HG03025 (cell line): ENCODE measurements around the gene ATAT1.
A peak's percentile ranks its signal among the peaks of the same experiment; 100 is the strongest.
"Not testable (repeated sequence)": the region's sequence is repeated elsewhere in the genome, so short reads cannot be mapped to it uniquely, and the experiment has no call there.

Experiments used
- ATAC-seq: cut with Tn5 transposase; IDR thresholded peaks from one replicate; pipeline ENCODE4 v1.9.1; 2021; ENCODE audit warnings: mild to moderate bottlenecking, moderate library complexity; ENCODE audit not compliant: unreplicated experiment, low FRiP score

Gene ATAT1

DNA sequence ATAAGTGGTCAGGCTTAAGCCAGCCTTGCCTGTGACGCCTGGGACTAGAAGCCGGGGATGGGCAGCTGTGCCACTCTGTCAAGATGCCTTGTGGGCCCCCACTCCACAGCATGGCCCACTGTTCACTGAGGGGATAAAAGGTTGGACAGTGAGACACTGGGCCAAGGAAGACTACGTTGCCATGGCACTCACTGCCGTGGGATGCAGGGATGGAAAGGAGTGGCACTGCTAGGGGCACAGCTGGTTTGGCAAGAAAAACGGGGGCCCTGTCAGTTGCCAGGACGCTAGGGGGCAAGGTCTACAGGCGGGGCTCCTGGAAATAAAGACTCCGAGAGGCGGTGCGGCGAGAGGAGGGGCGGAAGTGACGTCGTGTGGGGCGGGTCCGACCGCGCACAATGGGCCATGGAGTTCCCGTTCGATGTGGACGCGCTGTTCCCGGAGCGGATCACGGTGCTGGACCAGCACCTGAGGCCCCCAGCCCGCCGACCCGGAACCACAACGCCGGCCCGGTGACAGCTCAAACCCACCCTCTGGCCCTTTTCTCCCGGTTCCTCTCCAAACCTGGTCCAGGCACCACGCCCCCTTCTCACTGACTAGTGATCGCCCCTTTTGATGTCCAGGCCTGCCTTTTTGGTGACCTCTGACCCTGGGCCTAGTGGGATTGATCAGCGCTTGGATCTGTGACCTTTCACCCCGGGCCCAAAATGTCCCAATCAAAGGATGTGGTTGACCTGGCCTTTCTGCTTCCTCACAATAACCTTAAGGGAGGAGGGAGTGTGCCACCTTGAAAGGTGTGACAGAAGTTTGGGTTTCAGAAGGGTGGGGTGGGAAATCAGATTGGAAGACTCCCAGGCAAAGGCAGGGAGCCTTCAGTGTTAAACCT is at the start of gene ATAT1:
Gene ATAT1, plus strand, starts transcription at position 391 of the 883 bp plus-strand sequence.
- ATAC-seq = peak; percentile 78

DNA sequence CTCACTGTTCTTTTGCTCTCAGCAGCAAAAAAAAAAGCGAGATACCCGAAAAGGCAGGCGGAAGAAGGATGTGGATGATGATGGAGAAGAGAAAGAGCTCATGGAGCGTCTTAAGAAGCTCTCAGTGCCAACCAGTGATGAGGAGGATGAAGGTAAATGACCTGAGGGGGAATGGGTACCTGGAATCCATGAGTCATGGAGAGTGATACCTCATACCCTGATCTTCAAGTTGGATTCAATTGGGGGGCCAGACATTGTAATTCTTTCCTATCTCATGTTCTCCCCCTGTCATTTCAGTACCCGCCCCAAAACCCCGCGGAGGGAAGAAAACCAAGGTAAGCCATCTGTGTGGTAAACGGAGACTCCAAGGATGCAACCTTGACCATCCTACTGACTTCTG is 48.6 kb upstream of the ATAT1 start:
- ATAC-seq = no peak

DNA sequence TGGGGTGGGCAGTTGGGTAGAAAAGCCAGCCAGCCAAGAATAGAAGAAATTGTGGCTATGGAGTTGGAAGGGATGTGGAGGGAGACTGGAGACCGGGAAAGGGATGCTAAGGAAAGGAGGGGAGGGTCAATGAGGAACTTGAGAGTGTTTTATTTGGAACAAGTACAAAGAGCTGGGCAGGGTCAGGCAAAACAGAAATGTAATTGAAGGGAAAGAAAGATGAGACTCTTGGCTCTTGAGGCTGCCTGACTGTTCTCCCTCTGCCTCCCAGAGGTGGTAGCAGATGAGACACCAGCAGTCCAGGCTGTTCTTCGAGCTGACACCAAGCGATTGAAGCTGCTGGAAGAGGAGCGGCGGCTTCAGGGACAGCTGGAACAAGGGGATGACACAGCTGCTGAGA is 42.8 kb upstream of the ATAT1 start:
- no peak for ATAC-seq

DNA sequence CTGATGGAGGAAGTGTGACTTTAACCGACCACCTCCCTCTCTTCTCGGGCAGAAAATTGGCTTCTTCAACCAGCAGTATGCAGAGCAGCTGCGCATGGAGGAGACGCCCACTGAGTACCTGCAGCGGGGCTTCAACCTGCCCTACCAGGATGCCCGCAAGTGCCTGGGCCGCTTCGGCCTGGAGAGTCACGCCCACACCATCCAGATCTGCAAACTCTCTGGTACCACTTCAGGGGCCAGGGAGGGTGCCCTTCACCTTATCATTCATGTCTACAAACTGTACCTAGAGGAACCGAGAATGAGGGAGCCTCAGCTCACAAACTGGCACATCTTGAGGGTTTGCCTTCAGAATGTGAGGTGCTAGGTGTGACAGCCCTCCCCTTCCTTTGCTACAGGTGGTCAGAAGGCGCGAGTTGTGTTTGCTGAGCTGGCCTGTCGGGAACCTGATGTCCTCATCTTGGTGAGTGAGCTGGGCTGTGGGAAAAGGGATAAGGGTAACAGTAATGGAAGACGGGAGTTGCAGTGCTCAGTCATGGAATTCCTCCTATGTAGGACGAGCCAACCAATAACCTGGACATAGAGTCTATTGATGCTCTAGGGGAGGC is 36.8 kb upstream of the ATAT1 start:
- no peak for ATAC-seq

DNA sequence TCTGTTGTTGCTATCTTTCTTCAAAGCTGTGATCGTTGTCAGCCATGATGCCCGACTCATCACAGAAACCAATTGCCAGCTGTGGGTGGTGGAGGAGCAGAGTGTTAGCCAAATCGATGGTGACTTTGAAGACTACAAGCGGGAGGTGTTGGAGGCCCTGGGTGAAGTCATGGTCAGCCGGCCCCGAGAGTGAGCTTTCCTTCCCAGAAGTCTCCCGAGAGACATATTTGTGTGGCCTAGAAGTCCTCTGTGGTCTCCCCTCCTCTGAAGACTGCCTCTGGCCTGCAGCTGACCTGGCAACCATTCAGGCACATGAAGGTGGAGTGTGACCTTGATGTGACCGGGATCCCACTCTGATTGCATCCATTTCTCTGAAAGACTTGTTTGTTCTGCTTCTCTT is 36.2 kb upstream of the ATAT1 start:
- ATAC-seq = no peak

DNA sequence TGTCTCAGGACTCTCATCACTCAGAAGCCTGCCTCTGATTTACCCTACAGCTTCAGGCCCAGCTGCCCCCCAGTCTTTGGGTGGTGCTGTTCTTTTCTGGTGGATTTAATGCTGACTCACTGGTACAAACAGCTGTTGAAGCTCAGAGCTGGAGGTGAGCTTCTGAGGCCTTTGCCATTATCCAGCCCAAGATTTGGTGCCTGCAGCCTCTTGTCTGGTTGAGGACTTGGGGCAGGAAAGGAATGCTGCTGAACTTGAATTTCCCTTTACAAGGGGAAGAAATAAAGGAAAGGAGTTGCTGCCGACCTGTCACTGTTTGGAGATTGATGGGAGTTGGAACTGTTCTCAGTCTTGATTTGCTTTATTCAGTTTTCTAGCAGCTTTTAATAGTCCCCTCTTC is 35.7 kb upstream of the ATAT1 start:
- ATAC-seq = no peak

DNA sequence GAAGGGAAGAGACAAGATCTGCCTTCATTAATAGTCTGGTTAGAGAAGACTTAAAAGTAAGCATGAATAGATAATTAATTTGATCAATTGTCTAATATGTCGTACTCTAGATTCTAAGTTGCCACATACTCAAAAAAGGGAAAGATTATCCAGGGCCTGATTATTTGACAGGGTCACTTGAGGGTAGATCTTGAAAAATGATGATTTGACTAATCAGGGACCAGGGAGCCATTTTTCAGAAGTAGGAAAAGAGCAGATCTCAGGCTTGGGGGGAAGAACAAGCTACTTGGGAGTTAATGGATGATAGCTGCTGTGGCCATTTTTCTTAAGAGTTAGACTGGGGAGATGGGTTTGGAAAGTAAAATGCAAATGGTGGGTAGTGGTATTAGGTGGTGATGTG is 34.4 kb upstream of the ATAT1 start:
- ATAC-seq = no peak

DNA sequence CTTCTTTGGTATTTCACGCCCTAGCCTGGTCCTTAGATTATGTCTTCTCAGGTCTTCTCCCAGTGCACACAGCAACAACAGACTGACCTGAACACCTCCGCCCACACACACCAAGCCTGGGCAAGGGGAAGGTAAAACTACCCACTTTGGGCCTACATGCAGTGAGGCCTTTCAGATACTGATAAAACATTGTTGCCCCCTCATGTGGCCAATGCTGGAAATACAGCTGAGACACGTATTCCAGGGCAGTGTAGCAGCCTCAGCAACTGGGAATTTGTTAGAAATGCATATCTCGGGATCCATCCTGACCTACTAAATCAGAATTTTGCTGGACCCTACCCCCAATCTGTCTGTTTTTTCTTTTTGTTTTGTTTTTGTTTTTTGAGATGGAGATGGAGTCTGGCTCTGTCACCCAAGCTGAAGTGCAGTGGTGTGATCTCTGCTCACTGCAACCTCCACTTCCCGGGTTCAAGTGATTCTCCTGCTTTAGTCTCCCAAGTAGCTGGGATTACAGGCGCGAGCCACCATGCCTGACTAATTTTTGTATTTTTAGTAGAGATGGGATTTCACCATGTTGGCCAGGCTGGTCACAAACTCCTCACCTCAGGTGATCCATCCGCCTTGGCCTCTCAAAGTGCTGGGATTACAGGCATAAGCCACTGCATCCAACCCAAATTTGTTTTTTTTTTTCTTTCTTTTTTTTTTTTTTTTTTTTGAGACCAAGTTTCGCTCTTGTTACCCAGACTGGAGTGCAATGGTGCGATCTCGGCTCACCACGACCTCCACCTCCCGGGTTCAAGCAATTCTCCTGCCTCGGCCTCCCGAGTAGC is 29.1 kb upstream of the ATAT1 start:
- ATAC-seq = not testable (repeated sequence)

DNA sequence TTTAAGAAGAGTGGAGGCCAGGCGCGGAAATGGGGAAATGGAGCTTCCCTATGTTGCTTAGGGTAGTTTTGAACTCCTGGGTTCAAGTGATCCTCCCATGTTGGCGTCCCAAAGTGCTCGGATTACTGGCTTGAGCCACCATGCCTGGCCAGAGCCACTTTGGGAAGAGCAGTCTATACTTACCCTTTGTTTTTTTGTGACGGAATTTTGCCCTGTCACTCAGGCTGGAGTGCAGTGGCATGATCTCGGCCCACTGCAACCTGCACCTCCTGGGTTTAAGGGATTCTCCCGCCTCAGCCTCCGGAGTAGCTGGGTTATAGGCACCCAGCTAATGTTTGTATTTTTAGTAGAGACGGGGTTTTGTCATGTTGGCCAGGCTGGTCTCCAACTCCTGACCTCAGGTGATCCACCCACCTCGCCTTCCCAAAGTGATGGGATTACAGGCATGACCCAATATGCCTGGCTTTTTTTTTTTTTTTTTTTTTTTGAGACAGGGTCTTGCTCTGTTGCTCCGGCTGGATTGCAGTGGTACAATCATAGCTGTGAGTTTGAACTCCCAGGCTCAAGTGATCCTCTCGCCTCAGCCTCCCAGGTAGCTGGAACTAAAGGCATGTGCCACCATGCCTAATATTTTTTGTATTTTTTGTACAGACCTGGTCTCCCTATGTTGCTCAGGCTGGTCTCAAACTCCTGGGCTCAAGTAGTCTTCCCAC is 27.6 kb upstream of the ATAT1 start:
- ATAC-seq = no peak

DNA sequence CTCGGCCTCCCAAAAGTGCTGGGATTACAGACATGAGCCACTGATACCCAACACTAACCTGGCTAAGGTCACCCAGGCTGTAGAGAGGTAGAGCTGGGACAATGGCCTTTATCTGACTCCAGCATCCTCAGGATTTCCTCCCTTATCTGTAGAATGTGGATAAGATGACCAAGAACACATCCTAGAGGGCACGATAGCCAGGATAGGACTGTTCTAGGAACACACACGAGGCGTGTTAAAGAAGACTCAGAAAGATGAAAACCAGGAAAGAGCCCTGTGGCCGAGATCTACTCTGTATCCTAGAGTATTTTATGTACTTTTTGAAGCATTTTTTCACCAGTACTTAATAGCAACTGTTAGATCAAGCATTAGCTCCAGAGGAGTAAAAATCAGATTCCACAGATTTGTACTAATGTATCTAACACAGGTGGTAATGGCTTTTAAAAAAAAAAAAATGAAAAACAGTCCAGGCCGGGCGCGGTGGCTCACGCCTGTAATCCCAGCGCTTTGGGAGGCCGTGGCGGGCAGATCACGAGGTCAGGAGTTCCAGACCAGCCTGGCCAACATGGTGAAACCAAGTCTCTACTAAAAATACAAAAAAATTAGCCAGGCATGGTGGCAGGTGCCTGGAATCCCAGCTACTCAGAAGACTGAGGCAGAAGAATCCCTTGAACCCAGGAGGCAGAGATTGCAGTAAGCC is 26.9 kb upstream of the ATAT1 start:
- ATAC-seq = no peak

DNA sequence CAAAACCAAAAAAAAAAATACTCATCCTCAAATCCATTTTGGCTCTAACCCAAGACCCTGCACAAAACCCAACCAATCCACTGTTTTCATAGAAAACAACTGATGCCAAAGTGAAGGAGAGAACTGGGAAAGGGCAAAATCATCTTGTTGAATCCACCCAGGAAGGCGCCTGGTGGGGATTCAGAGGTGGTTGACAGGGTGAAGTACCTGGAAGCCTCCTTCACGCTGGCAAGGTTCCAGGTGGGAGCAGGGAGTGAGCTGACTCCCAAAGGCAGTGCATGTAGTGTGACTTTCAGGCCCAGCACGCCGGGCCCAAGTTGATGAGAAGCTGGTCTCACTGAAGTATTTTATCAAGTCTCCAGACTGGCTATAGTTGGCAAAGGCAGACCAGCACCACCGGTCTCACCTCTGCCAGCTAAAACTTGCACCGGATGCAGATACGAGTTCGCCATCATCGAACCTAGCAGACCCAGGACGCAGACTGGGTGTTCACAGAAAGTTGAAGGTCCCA is 26.2 kb upstream of the ATAT1 start:
- no peak for ATAC-seq

DNA sequence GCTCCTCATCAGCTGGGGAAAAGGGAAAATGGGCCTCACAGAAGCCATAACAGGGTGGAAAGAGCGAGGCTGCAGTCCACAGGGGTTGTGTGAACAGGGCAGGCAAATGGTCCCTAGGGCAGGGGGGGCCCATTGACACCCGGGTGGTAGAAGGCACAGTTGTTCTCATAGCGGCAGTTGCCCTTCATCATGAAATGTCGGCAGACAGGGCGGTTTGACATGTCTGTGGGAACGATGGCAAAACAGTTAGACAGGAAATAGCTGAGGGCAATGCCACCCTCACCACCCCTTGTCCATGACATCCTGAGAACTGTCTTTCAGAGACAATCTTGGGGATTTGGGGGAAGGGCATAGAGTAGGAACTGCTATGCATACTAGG is 25.2 kb upstream of the ATAT1 start:
- no peak for ATAC-seq

DNA sequence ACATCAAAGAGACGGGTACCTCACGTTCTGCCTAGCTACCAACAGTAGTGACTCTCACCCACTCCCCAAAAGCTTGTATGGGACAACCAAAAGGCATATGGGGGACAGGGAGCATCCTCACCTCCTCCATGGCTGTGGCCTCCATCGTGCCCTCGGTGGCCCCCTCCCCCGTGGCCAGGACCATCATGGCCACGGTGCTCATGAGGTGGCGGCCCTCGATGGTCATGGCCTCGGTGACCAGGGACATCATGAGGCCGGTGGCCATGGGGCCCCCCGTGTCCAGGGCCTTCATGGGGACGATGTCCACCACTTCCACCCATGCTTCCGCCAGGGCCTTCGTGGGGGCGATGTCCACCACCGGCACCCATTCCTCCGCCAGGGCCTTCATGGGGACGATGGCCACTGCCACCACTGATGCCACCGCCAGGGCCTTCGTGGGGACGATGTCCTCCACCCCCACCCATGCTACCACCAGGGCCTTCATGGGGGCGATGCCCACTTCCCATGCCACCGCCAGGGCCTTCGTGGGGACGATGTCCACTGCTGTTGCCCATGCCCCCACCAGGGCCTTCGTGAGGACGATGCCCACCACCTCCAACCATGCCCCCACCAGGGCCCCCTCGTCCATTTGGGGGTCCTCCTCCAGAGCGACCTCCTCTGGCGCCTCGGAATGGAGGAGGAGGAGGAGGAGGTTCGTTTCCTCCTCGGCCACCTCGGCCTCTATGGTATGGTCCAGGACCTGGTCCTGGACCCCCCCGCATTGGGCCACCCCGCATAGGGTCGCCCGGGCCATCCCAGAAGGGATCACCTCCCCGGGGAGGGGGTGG is 24.6 kb upstream of the ATAT1 start:
- ATAC-seq = no peak

DNA sequence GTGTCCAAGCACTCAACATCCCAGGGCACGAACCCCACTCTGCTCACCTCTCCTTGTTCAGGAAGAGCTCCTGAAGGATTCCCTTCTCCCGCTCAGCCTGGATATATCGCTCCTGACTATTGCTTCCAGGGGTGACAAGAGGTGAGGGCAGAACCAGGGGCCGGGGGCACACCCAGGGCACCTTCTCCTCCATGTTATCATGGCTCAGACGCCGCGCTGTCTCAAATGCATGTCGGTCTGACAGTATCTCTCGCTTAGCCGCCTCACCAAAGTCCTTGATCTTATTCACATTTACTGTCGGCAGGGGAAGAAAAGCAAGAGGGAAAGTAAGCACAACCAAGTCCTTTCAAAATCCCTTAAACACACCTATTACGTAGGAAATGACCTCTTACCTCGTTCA is 22.7 kb upstream of the ATAT1 start:
- ATAC-seq = no peak

DNA sequence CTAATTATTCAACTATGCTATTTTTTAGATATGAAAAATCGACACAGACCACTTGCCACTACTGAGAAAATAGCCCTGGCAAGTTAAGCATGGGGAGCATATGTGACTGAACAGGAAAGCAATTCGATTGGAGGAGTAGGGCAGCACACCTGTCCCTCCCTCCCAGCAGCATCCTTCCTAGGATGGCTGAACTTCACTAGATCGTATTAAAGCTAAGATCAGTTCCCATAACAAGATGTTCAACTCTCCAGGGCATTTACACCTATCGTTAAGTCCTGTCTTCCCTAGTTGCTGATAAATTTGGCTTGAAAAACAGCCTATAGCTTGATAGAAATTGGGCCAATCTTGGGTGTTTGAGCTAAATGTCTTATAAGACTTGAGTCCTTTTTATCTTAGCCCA is 16.6 kb upstream of the ATAT1 start:
- no peak for ATAC-seq

DNA sequence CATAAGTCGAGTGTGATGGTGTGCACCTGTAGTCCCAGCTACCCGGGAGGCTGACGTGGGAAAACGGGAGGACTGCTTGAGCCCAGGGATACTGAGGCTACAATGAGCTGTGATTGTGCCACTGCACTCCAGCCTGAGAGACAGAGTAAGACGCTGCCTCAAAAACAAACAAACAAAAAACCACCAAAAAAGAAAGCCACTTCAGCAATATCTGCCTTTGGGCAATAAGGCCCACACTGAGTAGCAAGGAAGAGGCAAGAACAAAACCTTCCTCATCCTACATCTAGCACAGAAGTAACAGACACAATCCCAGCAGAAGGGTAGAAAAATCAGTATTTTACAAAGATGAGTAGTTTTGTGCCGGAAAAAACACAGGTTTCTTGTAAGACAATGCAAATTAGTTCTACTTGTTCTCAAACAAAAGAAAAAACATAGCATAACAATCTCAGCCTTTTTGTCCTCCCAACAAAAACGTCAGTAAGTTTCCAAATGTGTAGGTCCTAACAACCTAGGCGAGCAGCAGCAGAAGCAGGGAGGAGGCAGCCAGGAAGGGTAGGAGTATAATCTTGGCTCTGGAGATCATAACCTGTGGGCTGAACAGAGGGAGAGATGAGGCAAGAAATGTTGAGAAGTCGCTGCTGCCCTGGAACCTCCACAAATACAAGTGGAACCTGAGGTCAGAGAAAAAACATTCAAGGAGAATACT is 15.4 kb upstream of the ATAT1 start:
- no peak for ATAC-seq

DNA sequence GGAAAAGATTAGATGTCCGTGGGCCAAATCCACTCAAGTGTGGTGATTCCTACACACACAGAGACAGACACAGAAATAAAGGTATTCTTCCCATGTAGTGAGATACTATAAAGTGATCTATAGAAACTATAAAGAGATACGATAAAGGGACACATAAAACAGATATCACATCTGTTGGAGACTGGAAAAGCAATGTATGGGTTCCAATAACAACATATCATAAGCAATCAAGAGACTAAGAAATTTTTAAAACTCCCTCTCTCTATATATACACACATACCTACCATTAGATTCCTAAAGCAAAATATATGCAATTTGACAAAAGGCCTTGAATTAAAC is 14.8 kb upstream of the ATAT1 start:
- no peak for ATAC-seq

DNA sequence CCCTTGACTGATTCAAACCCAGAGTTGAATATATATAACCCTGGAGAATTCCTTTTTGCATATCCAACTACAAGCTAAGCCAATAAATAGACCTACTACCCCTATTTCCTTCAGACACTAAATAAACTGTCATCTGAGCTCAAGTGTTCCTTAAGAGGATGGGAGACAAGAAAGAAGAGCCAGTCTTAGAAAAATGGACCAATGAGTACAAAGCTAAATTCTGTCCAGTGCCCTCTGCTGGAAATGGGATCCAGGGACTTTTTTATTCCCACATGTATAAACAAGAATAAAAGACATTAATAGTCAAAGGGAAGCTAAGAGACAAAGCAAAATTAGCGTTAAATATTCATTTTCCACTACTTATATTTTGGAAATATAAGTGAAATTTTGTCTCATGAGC is 14.5 kb upstream of the ATAT1 start:
- ATAC-seq = no peak
